HCT116 (cell line): ENCODE data around the gene ASIP. TPM values are rescaled to one million over a fixed set of nuclear protein-coding genes. Genes with fewer than 3 reads are reported as not detected.

Source experiments
- ATAC-seq: fragments of 200-7000 bp; cut with Tn5 transposase; 2 replicates; pipeline ENCODE4 v1.9.1; 2020; ENCODE audit warnings: mild to moderate bottlenecking, moderate library complexity
- BruUV-seq: library from RNA; stranded (reverse); fragments of 400-500 nt; replicated peaks from 2 replicates; lab custom pipeline; 2021; lab: Mats Ljungman, UMichigan
- CTCF ChIA-PET: fragments of 300-600 bp; sonication (Branson Sonifier 250); formaldehyde crosslinking; loops from one replicate; lab custom pipeline; 2021; ENCODE audit warnings: antibody characterized with exemption; lab: Charles Lee
- POLR2A ChIA-PET: fragments of 300-600, 350-600 bp; sonication (Branson Sonifier 250); formaldehyde crosslinking; loops from one replicate; lab custom pipeline; 2021; ENCODE audit warnings: antibody characterized with exemption; lab: Charles Lee
- RAD21 ChIA-PET, 2 experiments: fragments of 300-600 bp; sonication (Branson Sonifier 250); formaldehyde crosslinking; loops; one replicate each; lab custom pipeline; 2023; ENCODE audit warnings: low total read pairs in 2 of 2; ENCODE audit not compliant: uncharacterized antibody in 2 of 2, unreplicated experiment in 2 of 2, low non-redundant PET in 1 of 2; lab: Charles Lee
- DNase-seq: peaks from one replicate; pipeline ENCODE4 v3.0.0-alpha.2; 2010; ENCODE audit warnings: low read depth, low spot score
- H2AFZ ChIP-seq: fragments of 200-600 bp; shearing (Covaris generic), sonication (generic); 2 replicates; pipeline ENCODE4 v1.6.1; 2017; ENCODE audit warnings: low read depth, mixed run types, mixed read lengths, antibody characterized with exemption, low read length; ENCODE audit not compliant: poor library complexity, severe bottlenecking
- H3K27ac ChIP-seq: 2 replicates; pipeline ENCODE4 v1.5.1; 2012; ENCODE audit warnings: low read depth, low read length
- H3K27me3 ChIP-seq: fragments of 200-600 bp; sonication (generic); 2 replicates; pipeline ENCODE4 v1.6.1; 2016; ENCODE audit warnings: mixed run types, low read length, mixed read lengths; ENCODE audit not compliant: insufficient read depth
- H3K36me3 ChIP-seq, 2 experiments: fragments of 200-500 bp in 1 of 2; fragments of 200-600 bp in 1 of 2; sonication (Bioruptor generic) in 1 of 2; sonication (generic) in 1 of 2; 2 replicates each; pipeline versions ENCODE4 v1.5.1 to v1.6.1; 2014 to 2016; ENCODE audit warnings: low read length in 2 of 2, inconsistent platforms in 1 of 2, mixed read lengths in 1 of 2, mixed run types in 1 of 2; ENCODE audit not compliant: insufficient read depth in 2 of 2, control insufficient read depth in 1 of 2
- H3K4me1 ChIP-seq, 2 experiments: fragments of 200-600 bp in 1 of 2; sonication (generic) in 1 of 2; 2 replicates each; pipeline versions ENCODE4 v1.5.1 to v1.6.1; 2012 to 2017; ENCODE audit warnings: low read length in 2 of 2, inconsistent platforms in 1 of 2, mild to moderate bottlenecking in 1 of 2, mixed read lengths in 1 of 2, mixed run types in 1 of 2, moderate library complexity in 1 of 2; ENCODE audit not compliant: insufficient read depth in 2 of 2, control insufficient read depth in 1 of 2
- H3K4me2 ChIP-seq: fragments of 200-600 bp; sonication (generic); 2 replicates; pipeline ENCODE4 v1.6.1; 2017; ENCODE audit warnings: mixed run types, low read length, mixed read lengths
- H3K4me3 ChIP-seq, 2 experiments: fragments of 200-600 bp in 1 of 2; sonication (generic) in 1 of 2; replicated peaks in 1 of 2; 2 replicates each; pipeline ENCODE4 v1.5.1; 2011 to 2016; ENCODE audit warnings: low read length in 2 of 2, control low read depth in 1 of 2, low read depth in 1 of 2, mild to moderate bottlenecking in 1 of 2, mixed read lengths in 1 of 2, mixed run types in 1 of 2
- H3K79me2 ChIP-seq: fragments of 200-600 bp; sonication (generic); 2 replicates; pipeline ENCODE4 v1.6.1; 2017; ENCODE audit warnings: mild to moderate bottlenecking, mixed run types, low read length, moderate library complexity, mixed read lengths; ENCODE audit not compliant: insufficient read depth
- H3K9ac ChIP-seq: fragments of 200-600 bp; sonication (generic); 2 replicates; pipeline ENCODE4 v1.6.1; 2016; ENCODE audit warnings: low read length, mixed read lengths
- H3K9me2 ChIP-seq: fragments of 200-600 bp; sonication (generic), shearing (Covaris generic); 2 replicates; pipeline ENCODE4 v1.6.1; 2017; ENCODE audit warnings: mixed run types, mild to moderate bottlenecking, moderate library complexity; ENCODE audit not compliant: insufficient read depth
- H3K9me3 ChIP-seq, 2 experiments: fragments of 200-500 bp in 1 of 2; fragments of 200-600 bp in 1 of 2; sonication (Bioruptor generic) in 1 of 2; sonication (generic) in 1 of 2; 2 replicates each; pipeline ENCODE4 v1.6.1; 2014 to 2017; ENCODE audit warnings: low read length in 2 of 2, mixed read lengths in 2 of 2, inconsistent platforms in 1 of 2, low read depth in 1 of 2, mild to moderate bottlenecking in 1 of 2, mixed run types in 1 of 2, moderate library complexity in 1 of 2; ENCODE audit not compliant: control insufficient read depth in 1 of 2, insufficient read depth in 1 of 2
- H4K20me1 ChIP-seq: fragments of 200-600 bp; sonication (generic), shearing (Covaris generic); 2 replicates; pipeline ENCODE4 v1.6.1; 2017; ENCODE audit warnings: mixed run types, mild to moderate bottlenecking, moderate library complexity; ENCODE audit not compliant: insufficient read depth
- CBX3 ChIP-seq: IDR thresholded peaks from 2 replicates; pipeline ENCODE4 v1.6.1; 2012; ENCODE audit warnings: low read depth
- CEBPB ChIP-seq: IDR thresholded peaks from 2 replicates; pipeline ENCODE4 v1.6.1; 2012; ENCODE audit warnings: low read depth
- ELF1 ChIP-seq: IDR thresholded peaks from 2 replicates; pipeline ENCODE4 v1.6.1; 2012; ENCODE audit warnings: low read depth, borderline replicate concordance
- JUND ChIP-seq: IDR thresholded peaks from 2 replicates; pipeline ENCODE4 v1.6.1; 2012
- POLR2A ChIP-seq: IDR thresholded peaks from 2 replicates; pipeline ENCODE4 v1.7.0; 2011; ENCODE audit warnings: borderline replicate concordance; ENCODE audit not compliant: insufficient read depth, insufficient read length; ENCODE audit errors: extremely low read depth
- POLR2AphosphoS5 ChIP-seq: IDR thresholded peaks from 2 replicates; pipeline ENCODE4 v1.6.1; 2011; ENCODE audit warnings: mild to moderate bottlenecking, low read depth, low read length, moderate library complexity
- REST ChIP-seq: IDR thresholded peaks from 2 replicates; pipeline ENCODE4 v1.6.1; 2012; ENCODE audit warnings: low read depth
- SIN3A ChIP-seq: IDR thresholded peaks from 2 replicates; pipeline ENCODE4 v1.6.1; 2012; ENCODE audit warnings: low read depth
- TCF7L2 ChIP-seq: IDR thresholded peaks from 2 replicates; pipeline ENCODE4 v1.7.0; 2011; ENCODE audit warnings: borderline replicate concordance, inconsistent platforms; ENCODE audit not compliant: insufficient read depth, insufficient read length; ENCODE audit errors: extremely low read depth
- YY1 ChIP-seq: IDR thresholded peaks from 2 replicates; pipeline ENCODE4 v1.6.1; 2011; ENCODE audit warnings: low read length, low read depth, moderate library complexity, mild to moderate bottlenecking; ENCODE audit not compliant: insufficient replicate concordance; ENCODE audit errors: extremely low read depth
- intact Hi-C: fragments of 100-400 bp; cut with micrococcal nuclease; formaldehyde crosslinking; loops from 2 replicates; pipeline ENCODE4 v1.10.0; 2022
- total RNA-seq: library from RNA; stranded (reverse); gene quantifications from one replicate; pipeline ENCODE4 v1.2.1, GENCODE V29; 2021; ENCODE audit not compliant: unreplicated experiment
- TF ChIP-seq, protein P1 (sequence below): IDR thresholded peaks from 2 replicates; pipeline ENCODE4 v1.6.1; 2011; ENCODE audit warnings: mild to moderate bottlenecking, low read length, moderate library complexity; ENCODE audit not compliant: insufficient replicate concordance; ENCODE audit errors: extremely low read depth

ASIP gene
- total RNA-seq, 1 experiment from 2014 or later = not detected

GRCh38 chr20:34264141-34264540 is 22.9 kb downstream of the ASIP start:
- peaks cover 0 to 9% of the 10 kb centered on the region in 2 experiments; a peak in 1 of 4 replicates for H3K4me1 ChIP-seq
- DNase-seq (no peak), ATAC-seq (no peak)
- no peaks in the 10 kb centered on the region for H3K79me2 ChIP-seq
- no peaks in the 10 kb centered on the region for H3K9me2 ChIP-seq
- intact Hi-C loops = no loop called here
- H4K20me1 ChIP-seq = no peaks in the 10 kb centered on the region
- H3K9me3 ChIP-seq = no peaks in the 10 kb centered on the region
- no peaks in the 10 kb centered on the region; a peak in 1 of 4 replicates for H3K36me3 ChIP-seq
- TF ChIP-seq ELF1 (no peak), CEBPB (no peak), TCF7L2 (no peak), JUND (no peak), POLR2AphosphoS5 (no peak), SIN3A (no peak), REST (no peak), CBX3 (no peak), POLR2A (no peak), YY1 (no peak)
- TF ChIP-seq, protein P1, sequence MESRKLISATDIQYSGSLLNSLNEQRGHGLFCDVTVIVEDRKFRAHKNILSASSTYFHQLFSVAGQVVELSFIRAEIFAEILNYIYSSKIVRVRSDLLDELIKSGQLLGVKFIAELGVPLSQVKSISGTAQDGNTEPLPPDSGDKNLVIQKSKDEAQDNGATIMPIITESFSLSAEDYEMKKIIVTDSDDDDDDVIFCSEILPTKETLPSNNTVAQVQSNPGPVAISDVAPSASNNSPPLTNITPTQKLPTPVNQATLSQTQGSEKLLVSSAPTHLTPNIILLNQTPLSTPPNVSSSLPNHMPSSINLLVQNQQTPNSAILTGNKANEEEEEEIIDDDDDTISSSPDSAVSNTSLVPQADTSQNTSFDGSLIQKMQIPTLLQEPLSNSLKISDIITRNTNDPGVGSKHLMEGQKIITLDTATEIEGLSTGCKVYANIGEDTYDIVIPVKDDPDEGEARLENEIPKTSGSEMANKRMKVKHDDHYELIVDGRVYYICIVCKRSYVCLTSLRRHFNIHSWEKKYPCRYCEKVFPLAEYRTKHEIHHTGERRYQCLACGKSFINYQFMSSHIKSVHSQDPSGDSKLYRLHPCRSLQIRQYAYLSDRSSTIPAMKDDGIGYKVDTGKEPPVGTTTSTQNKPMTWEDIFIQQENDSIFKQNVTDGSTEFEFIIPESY = no peak
- no peak overlapping the region for H3K27ac ChIP-seq
- ChIA-PET RAD21 (no interaction called here), POLR2A (no interaction called here), CTCF (no interaction called here)
- H2AFZ ChIP-seq = no peak overlapping the region
- H3K4me3 ChIP-seq = no peak overlapping the region
- H3K9ac ChIP-seq = no peak overlapping the region
- H3K4me2 ChIP-seq = no peak overlapping the region
- no TSS peak for BruUV-seq
- H3K27me3 ChIP-seq = no peaks in the 10 kb centered on the region
